ENCODE data around the gene TMEM131L. TPM values are rescaled to one million over a fixed set of nuclear protein-coding genes. Genes with fewer than 3 reads are reported as not detected.
A peak's percentile ranks its signal among the peaks of the same experiment; 100 is the strongest.

Gene TMEM131L
- total RNA-seq, 3 donors from 2014 or later (not counting 1 experiment from before 2014, with no cell fraction given), result 67.8 to 105 (median 71.1) TPM

GRCh38 chr4:153520227-153520626, 54.1 kb downstream of the TMEM131L start:
- 69% methylated on average over 4 of the region's 4 CpGs for WGBS (ENCODE audit: insufficient coverage)
- Histone ChIP-seq H3K27me3 (ENCODE audit: control insufficient read depth, insufficient read depth, low read length) (no peaks in the 10 kb centered on the region), H3K4me1 (ENCODE audit: control insufficient read depth, insufficient read depth, low read length) (peaks cover 57% of the 10 kb centered on the region), H3K27ac (ENCODE audit: low read length) (no peak overlapping the region), H3K4me3 (ENCODE audit: low read length) (no peak overlapping the region), H3K9me3 (ENCODE audit: control insufficient read depth, insufficient read depth, low read length) (no peaks in the 10 kb centered on the region), H3K36me3 (ENCODE audit: control insufficient read depth, insufficient read depth, low read length) (peaks cover 13% of the 10 kb centered on the region)
- peak overlapping the region; percentile 87 for H3K4me3 Mint-ChIP-seq
- TF ChIP-seq CTCF (IDR thresholded peaks at IDR 0.05), result no peak
- no peaks in the 10 kb centered on the region for H3K27me3 Mint-ChIP-seq (ENCODE audit: low read depth in 2 of 2)
- ATAC-seq (no peak), DNase-seq (no peak)
- H3K9me3 Mint-ChIP-seq, result no peaks in the 10 kb centered on the region
- peaks cover 85 to 86% of the 10 kb centered on the region in 2 donors for H3K4me1 Mint-ChIP-seq
- intact Hi-C loops (cut with micrococcal nuclease), result loop anchor here (5.0 kb wide), 1 partner anchor 83 kb away; no protein-coding TSS in a partner anchor
- H3K27ac Mint-ChIP-seq, result peak overlapping the region; percentile 90 to 92
- no peaks in the 10 kb centered on the region for H3K36me3 Mint-ChIP-seq

DNA sequence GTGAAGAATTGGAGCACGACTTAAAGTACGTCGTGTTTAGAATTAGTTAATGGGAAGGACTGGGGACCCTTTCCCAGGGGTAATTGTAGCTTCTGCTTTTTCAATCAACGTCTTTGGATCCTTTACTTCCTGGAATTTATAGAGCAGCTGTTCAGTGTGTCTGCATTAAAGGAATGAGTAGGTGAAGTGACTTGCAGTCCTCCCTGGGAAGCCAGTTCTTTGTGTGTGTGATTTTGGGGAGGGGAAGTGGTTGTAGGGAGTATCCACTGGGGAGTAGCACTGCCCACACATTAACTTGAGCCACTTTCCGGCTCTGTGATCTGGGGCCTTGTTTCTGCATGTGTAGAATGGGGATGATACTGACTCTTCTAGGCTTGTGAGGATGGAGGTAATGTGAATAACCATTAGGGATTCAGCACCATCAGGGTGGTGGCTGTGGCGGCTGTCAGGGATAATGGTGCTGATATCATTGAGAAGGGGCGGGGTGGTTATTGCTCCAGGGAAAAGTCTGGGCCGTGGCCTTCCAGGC, 54.7 kb downstream of the TMEM131L start:
- WGBS (ENCODE audit: insufficient coverage), result 66% methylated on average over 7 of the region's 8 CpGs
- H3K27me3 ChIP-seq (ENCODE audit: control insufficient read depth, insufficient read depth, low read length), result no peaks in the 10 kb centered on the region
- no peak for TF ChIP-seq CTCF (IDR thresholded peaks at IDR 0.05)

DNA sequence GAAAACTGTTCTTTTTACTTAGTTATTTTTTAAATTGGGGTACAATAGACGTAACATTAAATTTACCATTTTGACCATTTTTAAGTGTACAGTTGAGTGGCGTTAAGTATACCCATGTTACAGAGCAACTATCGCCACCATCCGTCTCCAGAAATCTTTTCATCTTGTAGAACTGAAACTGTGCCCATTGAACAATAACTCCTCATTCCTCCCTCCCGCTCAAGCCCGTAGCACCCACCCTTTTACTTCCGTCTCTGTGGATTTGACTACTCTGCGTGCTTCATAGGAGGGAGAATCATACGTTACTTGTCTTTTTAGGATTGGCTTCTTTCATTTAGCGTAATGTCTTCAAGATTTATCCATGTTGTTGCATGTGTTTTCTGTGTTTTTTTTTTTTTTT, 55.3 kb downstream of the TMEM131L start:
- intact Hi-C loops (cut with micrococcal nuclease), result loop anchor here (5.0 kb wide), 1 partner anchor 84 kb away; no protein-coding TSS in a partner anchor
- H3K36me3 Mint-ChIP-seq, result no peaks in the 10 kb centered on the region
- H3K9me3 Mint-ChIP-seq, result no peaks in the 10 kb centered on the region
- DNase-seq (peak in 1 of 2 donors; percentile 74), ATAC-seq (no peak)
- H3K27me3 Mint-ChIP-seq (ENCODE audit: low read depth in 2 of 2), result no peaks in the 10 kb centered on the region
- peak overlapping the region; percentile 87 for H3K4me3 Mint-ChIP-seq
- no peaks in the 10 kb centered on the region for H3K27me3 ChIP-seq (ENCODE audit: control insufficient read depth, insufficient read depth, low read length)
- TF ChIP-seq CTCF (IDR thresholded peaks at IDR 0.05), result no peak
- H3K4me1 ChIP-seq (ENCODE audit: control insufficient read depth, insufficient read depth, low read length), result peaks cover 70% of the 10 kb centered on the region
- H3K27ac ChIP-seq (ENCODE audit: low read length), result peak overlapping the region; percentile 73
- peak overlapping the region; percentile 90 to 92 for H3K27ac Mint-ChIP-seq
- H3K4me1 Mint-ChIP-seq, result peaks cover 94 to 95% of the 10 kb centered on the region in 2 donors
- WGBS (ENCODE audit: insufficient coverage), result 74% methylated on average over 4 of the region's 10 CpGs
- H3K4me3 ChIP-seq (ENCODE audit: low read length), result no peak overlapping the region
- H3K9me3 ChIP-seq (ENCODE audit: control insufficient read depth, insufficient read depth, low read length), result no peaks in the 10 kb centered on the region
- peaks cover 9% of the 10 kb centered on the region for H3K36me3 ChIP-seq (ENCODE audit: control insufficient read depth, insufficient read depth, low read length)

More for the DNA sequence above, 54.7 kb downstream of the TMEM131L start:
- intact Hi-C loops (cut with micrococcal nuclease), result loop anchor here (5.0 kb wide), 1 partner anchor 84 kb away; no protein-coding TSS in a partner anchor
- peak overlapping the region; percentile 73 for H3K27ac ChIP-seq (ENCODE audit: low read length)
- Mint-ChIP-seq H3K27me3 (ENCODE audit: low read depth in 2 of 2) (no peaks in the 10 kb centered on the region), H3K27ac (peak overlapping the region; percentile 90 to 92), H3K9me3 (no peaks in the 10 kb centered on the region), H3K4me1 (peaks cover 88 to 89% of the 10 kb centered on the region in 2 donors), H3K36me3 (no peaks in the 10 kb centered on the region), H3K4me3 (peak overlapping the region; percentile 87)
- peaks cover 13% of the 10 kb centered on the region for H3K36me3 ChIP-seq (ENCODE audit: control insufficient read depth, insufficient read depth, low read length)
- no peak overlapping the region for H3K4me3 ChIP-seq (ENCODE audit: low read length)
- peaks cover 64% of the 10 kb centered on the region for H3K4me1 ChIP-seq (ENCODE audit: control insufficient read depth, insufficient read depth, low read length)
- H3K9me3 ChIP-seq (ENCODE audit: control insufficient read depth, insufficient read depth, low read length), result no peaks in the 10 kb centered on the region
- DNase-seq, result no peak
- no peak for ATAC-seq
